HCT116 (cell line): ENCODE data around the gene RFESD. TPM values are rescaled to one million over a fixed set of nuclear protein-coding genes. Genes with fewer than 3 reads are reported as not detected.

Experiments used
- ATAC-seq: fragments of 200-7000 bp; cut with Tn5 transposase; 2 replicates; pipeline ENCODE4 v1.9.1; 2020; ENCODE audit warnings: mild to moderate bottlenecking, moderate library complexity
- BruUV-seq: library from RNA; stranded (reverse); fragments of 400-500 nt; replicated peaks from 2 replicates; lab custom pipeline; 2021; lab: Mats Ljungman, UMichigan
- CTCF ChIA-PET: fragments of 300-600 bp; sonication (Branson Sonifier 250); formaldehyde crosslinking; loops from one replicate; lab custom pipeline; 2021; ENCODE audit warnings: antibody characterized with exemption; lab: Charles Lee
- POLR2A ChIA-PET: fragments of 300-600, 350-600 bp; sonication (Branson Sonifier 250); formaldehyde crosslinking; loops from one replicate; lab custom pipeline; 2021; ENCODE audit warnings: antibody characterized with exemption; lab: Charles Lee
- RAD21 ChIA-PET, 2 experiments: fragments of 300-600 bp; sonication (Branson Sonifier 250); formaldehyde crosslinking; loops; one replicate each; lab custom pipeline; 2023; ENCODE audit warnings: low total read pairs in 2 of 2; ENCODE audit not compliant: uncharacterized antibody in 2 of 2, unreplicated experiment in 2 of 2, low non-redundant PET in 1 of 2; lab: Charles Lee
- DNase-seq: peaks from one replicate; pipeline ENCODE4 v3.0.0-alpha.2; 2010; ENCODE audit warnings: low read depth, low spot score
- H2AFZ ChIP-seq: fragments of 200-600 bp; shearing (Covaris generic), sonication (generic); 2 replicates; pipeline ENCODE4 v1.6.1; 2017; ENCODE audit warnings: low read depth, mixed run types, mixed read lengths, antibody characterized with exemption, low read length; ENCODE audit not compliant: poor library complexity, severe bottlenecking
- H3K27ac ChIP-seq: 2 replicates; pipeline ENCODE4 v1.5.1; 2012; ENCODE audit warnings: low read depth, low read length
- H3K27me3 ChIP-seq: fragments of 200-600 bp; sonication (generic); 2 replicates; pipeline ENCODE4 v1.6.1; 2016; ENCODE audit warnings: mixed run types, low read length, mixed read lengths; ENCODE audit not compliant: insufficient read depth
- H3K36me3 ChIP-seq, 2 experiments: fragments of 200-500 bp in 1 of 2; fragments of 200-600 bp in 1 of 2; sonication (Bioruptor generic) in 1 of 2; sonication (generic) in 1 of 2; 2 replicates each; pipeline versions ENCODE4 v1.5.1 to v1.6.1; 2014 to 2016; ENCODE audit warnings: low read length in 2 of 2, inconsistent platforms in 1 of 2, mixed read lengths in 1 of 2, mixed run types in 1 of 2; ENCODE audit not compliant: insufficient read depth in 2 of 2, control insufficient read depth in 1 of 2
- H3K4me1 ChIP-seq, 2 experiments: fragments of 200-600 bp in 1 of 2; sonication (generic) in 1 of 2; 2 replicates each; pipeline versions ENCODE4 v1.5.1 to v1.6.1; 2012 to 2017; ENCODE audit warnings: low read length in 2 of 2, inconsistent platforms in 1 of 2, mild to moderate bottlenecking in 1 of 2, mixed read lengths in 1 of 2, mixed run types in 1 of 2, moderate library complexity in 1 of 2; ENCODE audit not compliant: insufficient read depth in 2 of 2, control insufficient read depth in 1 of 2
- H3K4me2 ChIP-seq: fragments of 200-600 bp; sonication (generic); 2 replicates; pipeline ENCODE4 v1.6.1; 2017; ENCODE audit warnings: mixed run types, low read length, mixed read lengths
- H3K4me3 ChIP-seq, 2 experiments: fragments of 200-600 bp in 1 of 2; sonication (generic) in 1 of 2; replicated peaks in 1 of 2; 2 replicates each; pipeline ENCODE4 v1.5.1; 2011 to 2016; ENCODE audit warnings: low read length in 2 of 2, control low read depth in 1 of 2, low read depth in 1 of 2, mild to moderate bottlenecking in 1 of 2, mixed read lengths in 1 of 2, mixed run types in 1 of 2
- H3K79me2 ChIP-seq: fragments of 200-600 bp; sonication (generic); 2 replicates; pipeline ENCODE4 v1.6.1; 2017; ENCODE audit warnings: mild to moderate bottlenecking, mixed run types, low read length, moderate library complexity, mixed read lengths; ENCODE audit not compliant: insufficient read depth
- H3K9ac ChIP-seq: fragments of 200-600 bp; sonication (generic); 2 replicates; pipeline ENCODE4 v1.6.1; 2016; ENCODE audit warnings: low read length, mixed read lengths
- H3K9me2 ChIP-seq: fragments of 200-600 bp; sonication (generic), shearing (Covaris generic); 2 replicates; pipeline ENCODE4 v1.6.1; 2017; ENCODE audit warnings: mixed run types, mild to moderate bottlenecking, moderate library complexity; ENCODE audit not compliant: insufficient read depth
- H3K9me3 ChIP-seq, 2 experiments: fragments of 200-500 bp in 1 of 2; fragments of 200-600 bp in 1 of 2; sonication (Bioruptor generic) in 1 of 2; sonication (generic) in 1 of 2; 2 replicates each; pipeline ENCODE4 v1.6.1; 2014 to 2017; ENCODE audit warnings: low read length in 2 of 2, mixed read lengths in 2 of 2, inconsistent platforms in 1 of 2, low read depth in 1 of 2, mild to moderate bottlenecking in 1 of 2, mixed run types in 1 of 2, moderate library complexity in 1 of 2; ENCODE audit not compliant: control insufficient read depth in 1 of 2, insufficient read depth in 1 of 2
- H4K20me1 ChIP-seq: fragments of 200-600 bp; sonication (generic), shearing (Covaris generic); 2 replicates; pipeline ENCODE4 v1.6.1; 2017; ENCODE audit warnings: mixed run types, mild to moderate bottlenecking, moderate library complexity; ENCODE audit not compliant: insufficient read depth
- MAX ChIP-seq: IDR thresholded peaks from 2 replicates; pipeline ENCODE4 v1.6.1; 2012
- POLR2A ChIP-seq: IDR thresholded peaks from 2 replicates; pipeline ENCODE4 v1.7.0; 2011; ENCODE audit warnings: borderline replicate concordance; ENCODE audit not compliant: insufficient read depth, insufficient read length; ENCODE audit errors: extremely low read depth
- SRF ChIP-seq: IDR thresholded peaks from 2 replicates; pipeline ENCODE4 v1.6.1; 2012; ENCODE audit warnings: low read depth
- TCF7L2 ChIP-seq: IDR thresholded peaks from 2 replicates; pipeline ENCODE4 v1.7.0; 2011; ENCODE audit warnings: borderline replicate concordance, inconsistent platforms; ENCODE audit not compliant: insufficient read depth, insufficient read length; ENCODE audit errors: extremely low read depth
- YY1 ChIP-seq: IDR thresholded peaks from 2 replicates; pipeline ENCODE4 v1.6.1; 2011; ENCODE audit warnings: low read length, low read depth, moderate library complexity, mild to moderate bottlenecking; ENCODE audit not compliant: insufficient replicate concordance; ENCODE audit errors: extremely low read depth
- ZBTB33 ChIP-seq: IDR thresholded peaks from 2 replicates; pipeline ENCODE4 v1.6.1; 2011; ENCODE audit warnings: mild to moderate bottlenecking, low read length, moderate library complexity; ENCODE audit not compliant: insufficient replicate concordance; ENCODE audit errors: extremely low read depth
- ZNF274 ChIP-seq: fragments of 200-500 bp; sonication (Bioruptor generic); IDR thresholded peaks from 2 replicates; pipeline ENCODE4 v1.6.1; 2014; ENCODE audit warnings: mild to moderate bottlenecking, low read depth, low read length, inconsistent platforms
- intact Hi-C: fragments of 100-400 bp; cut with micrococcal nuclease; formaldehyde crosslinking; loops from 2 replicates; pipeline ENCODE4 v1.10.0; 2022
- total RNA-seq: library from RNA; stranded (reverse); gene quantifications from one replicate; pipeline ENCODE4 v1.2.1, GENCODE V29; 2021; ENCODE audit not compliant: unreplicated experiment
- TF ChIP-seq, protein P1 (sequence below), 3 experiments: fragments of 200-600 bp in 1 of 3; sonication (generic) in 1 of 3; IDR thresholded peaks in 2 of 3; conservative IDR thresholded peaks in 1 of 3; 2 replicates each; pipeline ENCODE4 v1.5.1; 2012 to 2017; ENCODE audit warnings: low read depth in 2 of 3, low read length in 2 of 3, antibody characterized with exemption in 1 of 3, borderline replicate concordance in 1 of 3, control low read depth in 1 of 3, mild to moderate bottlenecking in 1 of 3, mixed read lengths in 1 of 3, mixed run types in 1 of 3, moderate library complexity in 1 of 3; ENCODE audit not compliant: insufficient read depth in 1 of 3

Gene RFESD
- total RNA-seq, 1 experiment from 2014 or later: 4.1 TPM

GRCh38 chr5:95619514-95620029 lies 27.0 kb upstream of the RFESD start:
- no peak overlapping the region for H3K4me2 ChIP-seq

DNA sequence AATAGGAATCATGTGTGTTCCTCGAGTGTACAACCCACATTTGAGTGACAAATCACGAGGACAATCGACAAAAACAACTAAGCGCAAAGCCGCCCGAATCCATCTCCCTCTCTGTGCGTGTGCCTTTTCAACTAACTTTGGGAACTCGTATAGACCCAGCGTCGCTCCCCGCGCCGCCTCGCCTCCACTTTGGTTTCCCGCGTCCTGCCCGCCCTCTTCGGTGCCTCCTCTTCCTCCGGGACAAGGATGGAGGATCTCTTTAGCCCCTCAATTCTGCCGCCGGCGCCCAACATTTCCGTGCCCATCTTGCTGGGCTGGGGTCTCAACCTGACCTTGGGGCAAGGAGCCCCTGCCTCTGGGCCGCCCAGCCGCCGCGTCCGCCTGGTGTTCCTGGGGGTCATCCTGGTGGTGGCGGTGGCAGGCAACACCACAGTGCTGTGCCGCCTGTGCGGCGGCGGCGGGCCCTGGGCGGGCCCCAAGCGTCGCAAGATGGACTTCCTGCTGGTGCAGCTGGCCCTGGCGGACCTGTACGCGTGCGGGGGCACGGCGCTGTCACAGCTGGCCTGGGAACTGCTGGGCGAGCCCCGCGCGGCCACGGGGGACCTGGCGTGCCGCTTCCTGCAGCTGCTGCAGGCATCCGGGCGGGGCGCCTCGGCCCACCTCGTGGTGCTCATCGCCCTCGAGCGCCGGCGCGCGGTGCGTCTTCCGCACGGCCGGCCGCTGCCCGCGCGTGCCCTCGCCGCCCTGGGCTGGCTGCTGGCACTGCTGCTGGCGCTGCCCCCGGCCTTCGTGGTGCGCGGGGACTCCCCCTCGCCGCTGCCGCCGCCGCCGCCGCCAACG lies 26.3 kb upstream of the RFESD start, which contains the start of gene GPR150:
Gene GPR150 (plus strand): TSS at position 58 of the 840 bp plus-strand sequence. CDS start 189 bp downstream, at position 247.
- POLR2A ChIA-PET: no interaction called here
- H3K27me3 ChIP-seq: no peaks in the 10 kb centered on the region
- H3K4me1 ChIP-seq: no peaks in the 10 kb centered on the region
- no peaks in the 10 kb centered on the region for H4K20me1 ChIP-seq
- RAD21 ChIA-PET: no interaction called here
- CTCF ChIA-PET: no interaction called here
- no peaks in the 10 kb centered on the region for H3K36me3 ChIP-seq
- H3K9me3 ChIP-seq: no peaks in the 10 kb centered on the region
- TF ChIP-seq MAX (no peak), ZBTB33 (no peak), ZNF274 (no peak), SRF (no peak), TCF7L2 (no peak)
- intact Hi-C loops: no loop called here
- H3K4me2 ChIP-seq: no peak within 1 kb of the TSS
- BruUV-seq: no TSS peak
- no peaks in the 10 kb centered on the region for H3K79me2 ChIP-seq
- ATAC-seq: no peak
- H2AFZ ChIP-seq: no peak within 1 kb of the TSS
- no peak within 1 kb of the TSS for H3K4me3 ChIP-seq
- H3K9me2 ChIP-seq: no peaks in the 10 kb centered on the region; the same call in 1 of the 2 replicates
- no peak for DNase-seq
- no peak within 1 kb of the TSS for H3K27ac ChIP-seq
- no peak within 1 kb of the TSS for H3K9ac ChIP-seq

More at GRCh38 chr5:95619514-95620029, 27.0 kb upstream of the RFESD start:
- no TSS peak for BruUV-seq
- H3K36me3 ChIP-seq: no peaks in the 10 kb centered on the region
- ChIA-PET RAD21 (no interaction called here), POLR2A (no interaction called here), CTCF (no interaction called here)
- DNase-seq: no peak
- H3K9me2 ChIP-seq: no peaks in the 10 kb centered on the region; the same call in 1 of the 2 replicates
- no peaks in the 10 kb centered on the region for H3K79me2 ChIP-seq
- H3K9ac ChIP-seq: no peak overlapping the region
- intact Hi-C loops: no loop called here
- no peaks in the 10 kb centered on the region for H3K4me1 ChIP-seq
- no peaks in the 10 kb centered on the region for H3K9me3 ChIP-seq
- no peak for TF ChIP-seq POLR2A
- TF ChIP-seq YY1: no peak
- TF ChIP-seq, protein P1, sequence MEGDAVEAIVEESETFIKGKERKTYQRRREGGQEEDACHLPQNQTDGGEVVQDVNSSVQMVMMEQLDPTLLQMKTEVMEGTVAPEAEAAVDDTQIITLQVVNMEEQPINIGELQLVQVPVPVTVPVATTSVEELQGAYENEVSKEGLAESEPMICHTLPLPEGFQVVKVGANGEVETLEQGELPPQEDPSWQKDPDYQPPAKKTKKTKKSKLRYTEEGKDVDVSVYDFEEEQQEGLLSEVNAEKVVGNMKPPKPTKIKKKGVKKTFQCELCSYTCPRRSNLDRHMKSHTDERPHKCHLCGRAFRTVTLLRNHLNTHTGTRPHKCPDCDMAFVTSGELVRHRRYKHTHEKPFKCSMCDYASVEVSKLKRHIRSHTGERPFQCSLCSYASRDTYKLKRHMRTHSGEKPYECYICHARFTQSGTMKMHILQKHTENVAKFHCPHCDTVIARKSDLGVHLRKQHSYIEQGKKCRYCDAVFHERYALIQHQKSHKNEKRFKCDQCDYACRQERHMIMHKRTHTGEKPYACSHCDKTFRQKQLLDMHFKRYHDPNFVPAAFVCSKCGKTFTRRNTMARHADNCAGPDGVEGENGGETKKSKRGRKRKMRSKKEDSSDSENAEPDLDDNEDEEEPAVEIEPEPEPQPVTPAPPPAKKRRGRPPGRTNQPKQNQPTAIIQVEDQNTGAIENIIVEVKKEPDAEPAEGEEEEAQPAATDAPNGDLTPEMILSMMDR (IDR thresholded peaks at IDR 0.05 in 2 of 3, conservative IDR thresholded peaks at IDR 0.05 in 1 of 3; ENCODE audit: borderline replicate concordance in 1 of 3, insufficient read depth in 1 of 3, low read depth in 2 of 3, low read length in 2 of 3): no peak
- H4K20me1 ChIP-seq: no peaks in the 10 kb centered on the region
- ATAC-seq: no peak
- H3K27me3 ChIP-seq: no peaks in the 10 kb centered on the region
- H3K4me3 ChIP-seq: no peak overlapping the region
- H2AFZ ChIP-seq: no peak overlapping the region
- no peak overlapping the region for H3K27ac ChIP-seq
